Endodermal cell (in vitro differentiated cells): ENCODE results near the gene BEND2. TPM values are rescaled to one million over a fixed set of nuclear protein-coding genes. Genes with fewer than 3 reads are reported as not detected.
A peak's percentile ranks its signal among the peaks of the same experiment; 100 is the strongest.

Experiments used
- DNase-seq: peaks from one replicate; pipeline ENCODE4 v3.0.0-alpha.2; 2017
- H3K27ac ChIP-seq: 2 replicates; pipeline ENCODE4 v1.5.1; 2013; ENCODE audit warnings: mild to moderate bottlenecking, low read depth, low read length, moderate library complexity
- H3K27me3 ChIP-seq: 2 replicates; pipeline ENCODE4 v1.6.1; 2013; ENCODE audit warnings: mild to moderate bottlenecking, low read length, moderate library complexity; ENCODE audit not compliant: insufficient read depth, control insufficient read depth, poor library complexity, severe bottlenecking
- H3K36me3 ChIP-seq: 2 replicates; pipeline ENCODE4 v1.7.0; 2013; ENCODE audit warnings: mild to moderate bottlenecking, low read length, moderate library complexity; ENCODE audit not compliant: control insufficient read depth, insufficient read depth
- H3K4me1 ChIP-seq: one replicate; pipeline ENCODE4 v1.7.0; 2013; ENCODE audit warnings: low read length; ENCODE audit not compliant: control insufficient read depth, insufficient read depth
- H3K4me3 ChIP-seq: 2 replicates; pipeline ENCODE4 v1.5.1; 2013; ENCODE audit warnings: mild to moderate bottlenecking, low read length, moderate library complexity
- H3K9ac ChIP-seq: 2 replicates; pipeline ENCODE4 v1.6.1; 2013; ENCODE audit warnings: mild to moderate bottlenecking, low read length, moderate library complexity; ENCODE audit not compliant: poor library complexity, severe bottlenecking; ENCODE audit errors: extremely low read depth
- H3K9me3 ChIP-seq: 2 replicates; pipeline ENCODE4 v1.6.1; 2013; ENCODE audit warnings: mild to moderate bottlenecking, low read length, moderate library complexity; ENCODE audit not compliant: control insufficient read depth
- H3K27ac Mint-ChIP-seq: 2 replicates; pipeline ENCODE4 v1.8.0; 2020; ENCODE audit warnings: mixed read lengths
- H3K27me3 Mint-ChIP-seq: 2 replicates; pipeline ENCODE4 v1.8.0; 2021; ENCODE audit warnings: mild to moderate bottlenecking, mixed read lengths; ENCODE audit not compliant: insufficient read depth
- H3K36me3 Mint-ChIP-seq: 2 replicates; pipeline ENCODE4 v1.8.0; 2020; ENCODE audit warnings: low read depth, mixed read lengths
- H3K4me1 Mint-ChIP-seq: 2 replicates; pipeline ENCODE4 v1.8.0; 2020; ENCODE audit warnings: mixed read lengths
- H3K4me3 Mint-ChIP-seq: 2 replicates; pipeline ENCODE4 v1.8.0; 2020; ENCODE audit warnings: mild to moderate bottlenecking, moderate library complexity, mixed read lengths
- H3K9me3 Mint-ChIP-seq: 2 replicates; pipeline ENCODE4 v1.8.0; 2020; ENCODE audit warnings: mild to moderate bottlenecking, mixed read lengths
- WGBS, 2 experiments: methylation state at CpG; one replicate each; pipeline versions ENCODE4 v1.1.5 to v1.1.7; 2013; ENCODE audit warnings: missing lambda C conversion rate in 2 of 2, mixed read lengths in 1 of 2; ENCODE audit not compliant: insufficient coverage in 1 of 2, insufficient read length in 1 of 2; 5-methylcytosine and 5-hydroxymethylcytosine counted together
- total RNA-seq, 2 donors: library from RNA; stranded (reverse); fragmentation: NEBNext Ultra II Directional in 1 of 2; extraction: Animal tissue kit (Norgen Biotek cat#: 25700) in 1 of 2; gene quantifications; 2 replicates in 1 of 2; 3 replicates in 1 of 2; pipeline ENCODE4 v1.2.1, GENCODE V29; 2021
- TF ChIP-seq, protein P1 (sequence below): fragments of 200-600 bp; sonication (generic); conservative IDR thresholded peaks from 2 replicates; pipeline ENCODE4 v1.5.0; 2021; ENCODE audit warnings: antibody characterized with exemption, mild to moderate bottlenecking

The BEND2 gene
- total RNA-seq, 2 donors from 2014 or later = not detected

GRCh38 chrX:18119856-18120255 is 100.8 kb downstream of the BEND2 start:
- peak; percentile 38 for DNase-seq
- Mint-ChIP-seq H3K4me1 (no peaks in the 10 kb centered on the region), H3K27ac (no peak overlapping the region), H3K27me3 (peaks cover 9% of the 10 kb centered on the region), H3K36me3 (no peaks in the 10 kb centered on the region), H3K9me3 (peaks cover 65% of the 10 kb centered on the region), H3K4me3 (no peak overlapping the region)
- TF ChIP-seq, protein P1, sequence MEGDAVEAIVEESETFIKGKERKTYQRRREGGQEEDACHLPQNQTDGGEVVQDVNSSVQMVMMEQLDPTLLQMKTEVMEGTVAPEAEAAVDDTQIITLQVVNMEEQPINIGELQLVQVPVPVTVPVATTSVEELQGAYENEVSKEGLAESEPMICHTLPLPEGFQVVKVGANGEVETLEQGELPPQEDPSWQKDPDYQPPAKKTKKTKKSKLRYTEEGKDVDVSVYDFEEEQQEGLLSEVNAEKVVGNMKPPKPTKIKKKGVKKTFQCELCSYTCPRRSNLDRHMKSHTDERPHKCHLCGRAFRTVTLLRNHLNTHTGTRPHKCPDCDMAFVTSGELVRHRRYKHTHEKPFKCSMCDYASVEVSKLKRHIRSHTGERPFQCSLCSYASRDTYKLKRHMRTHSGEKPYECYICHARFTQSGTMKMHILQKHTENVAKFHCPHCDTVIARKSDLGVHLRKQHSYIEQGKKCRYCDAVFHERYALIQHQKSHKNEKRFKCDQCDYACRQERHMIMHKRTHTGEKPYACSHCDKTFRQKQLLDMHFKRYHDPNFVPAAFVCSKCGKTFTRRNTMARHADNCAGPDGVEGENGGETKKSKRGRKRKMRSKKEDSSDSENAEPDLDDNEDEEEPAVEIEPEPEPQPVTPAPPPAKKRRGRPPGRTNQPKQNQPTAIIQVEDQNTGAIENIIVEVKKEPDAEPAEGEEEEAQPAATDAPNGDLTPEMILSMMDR = no peak
- Histone ChIP-seq H3K9ac (no peak overlapping the region), H3K9me3 (no peaks in the 10 kb centered on the region), H3K36me3 (no peaks in the 10 kb centered on the region), H3K4me1 (no peaks in the 10 kb centered on the region), H3K27me3 (no peaks in the 10 kb centered on the region), H3K27ac (no peak overlapping the region), H3K4me3 (no peak overlapping the region)
- WGBS, 2 experiments = 85% methylated on average over 2 of the region's 2 CpGs; no CpG with 5 or more reads in 1 of the 2 experiments

Other genes starting within 250 kb of the BEND2 start
- 10 to 100 TPM; 16.8 to 22.8 TPM for gene SCML2, start 133.8 kb upstream of the BEND2 start, total RNA-seq
- 10 to 100 TPM; 18.2 to 19.3 TPM for gene CDKL5, start 204.7 kb upstream of the BEND2 start, total RNA-seq